ENCODE results near the gene NANOS1. TPM values are rescaled to one million over a fixed set of nuclear protein-coding genes. Genes with fewer than 3 reads are reported as not detected.

The NANOS1 gene
- total RNA-seq, 2 experiments from 2014 or later, result 3.6 to 7.5 TPM

GRCh38 chr10:118998183-118998582, 31.3 kb upstream of the NANOS1 start:
- Histone ChIP-seq H3K36me3 (ENCODE audit: insufficient read depth, low read length) (no peaks in the 10 kb centered on the region), H3K4me1 (ENCODE audit: insufficient read depth, low read length, poor library complexity, severe bottlenecking) (no peaks in the 10 kb centered on the region), H3K27ac (ENCODE audit: low read depth, low read length, poor library complexity, severe bottlenecking) (no peak overlapping the region), H3K4me2 (ENCODE audit: low read length) (no peak overlapping the region), H3K9me3 (ENCODE audit: low read length) (no peaks in the 10 kb centered on the region), H3K79me2 (ENCODE audit: insufficient read depth, low read depth, low read length) (no peaks in the 10 kb centered on the region), H3K9me2 (ENCODE audit: insufficient read depth, low read length) (no peaks in the 10 kb centered on the region), H2AFZ (ENCODE audit: low read length) (no peak overlapping the region), H4K20me1 (ENCODE audit: insufficient read depth, low read length) (no peaks in the 10 kb centered on the region), H3K4me3 (ENCODE audit: low read depth, low read length, poor library complexity, severe bottlenecking) (no peak overlapping the region)
- POLR2A ChIA-PET, result interaction anchor here (0.6 kb wide), 1 partner anchor 270 kb away, joined by 3 read pairs; no protein-coding TSS in a partner anchor
- DNase-seq (ENCODE audit: low spot score), result no peak
- BruUV-seq (replicated peaks), result no TSS peak
- CTCF ChIA-PET (ENCODE audit: unreplicated experiment), result no interaction called here
- intact Hi-C loops (cut with micrococcal nuclease; ENCODE audit: unreplicated experiment), result no loop called here
- TF ChIP-seq CTCF (conservative IDR thresholded peaks at IDR 0.05; ENCODE audit: low read length), result no peak
- TF ChIP-seq EZH2phosphoT487 (IDR thresholded peaks at IDR 0.05; ENCODE audit: borderline replicate concordance, low read depth, low read length), result no peak

- H3K79me2 ChIP-seq (ENCODE audit: insufficient read depth, low read depth, low read length), result no peaks in the 10 kb centered on the region
- DNase-seq (ENCODE audit: low spot score), result no peak
- H3K9me2 ChIP-seq (ENCODE audit: insufficient read depth, low read length), result no peaks in the 10 kb centered on the region
- H3K9me3 ChIP-seq (ENCODE audit: low read length), result no peaks in the 10 kb centered on the region
- intact Hi-C loops (cut with micrococcal nuclease; ENCODE audit: unreplicated experiment), result no loop called here
- no peak overlapping the region for H3K27ac ChIP-seq (ENCODE audit: low read depth, low read length, poor library complexity, severe bottlenecking)
- no peaks in the 10 kb centered on the region for H3K4me1 ChIP-seq (ENCODE audit: insufficient read depth, low read length, poor library complexity, severe bottlenecking)
- H4K20me1 ChIP-seq (ENCODE audit: insufficient read depth, low read length), result no peaks in the 10 kb centered on the region
- POLR2A ChIA-PET, result interaction anchor here (0.6 kb wide), 1 partner anchor 678 kb away, joined by 3 read pairs; no protein-coding TSS in a partner anchor
- CTCF ChIA-PET (ENCODE audit: unreplicated experiment), result no interaction called here
- no peak overlapping the region for H2AFZ ChIP-seq (ENCODE audit: low read length)
- no peaks in the 10 kb centered on the region for H3K36me3 ChIP-seq (ENCODE audit: insufficient read depth, low read length)
- no peak for TF ChIP-seq CTCF (conservative IDR thresholded peaks at IDR 0.05; ENCODE audit: low read length)
- no peak overlapping the region for H3K4me3 ChIP-seq (ENCODE audit: low read depth, low read length, poor library complexity, severe bottlenecking)
- BruUV-seq (replicated peaks), result no TSS peak
- H3K4me2 ChIP-seq (ENCODE audit: low read length), result no peak overlapping the region
Measured at GRCh38 chr10:119001717-119002500, 27.6 kb upstream of the NANOS1 start.

- H3K4me1 ChIP-seq (ENCODE audit: insufficient read depth, low read length, poor library complexity, severe bottlenecking), result no peaks in the 10 kb centered on the region
- H3K4me2 ChIP-seq (ENCODE audit: low read length), result no peak overlapping the region
- H3K4me3 ChIP-seq (ENCODE audit: low read depth, low read length, poor library complexity, severe bottlenecking), result no peak overlapping the region
- no peaks in the 10 kb centered on the region for H3K79me2 ChIP-seq (ENCODE audit: insufficient read depth, low read depth, low read length)
- H4K20me1 ChIP-seq (ENCODE audit: insufficient read depth, low read length), result no peaks in the 10 kb centered on the region
- H3K36me3 ChIP-seq (ENCODE audit: insufficient read depth, low read length), result no peaks in the 10 kb centered on the region
- intact Hi-C loops (cut with micrococcal nuclease; ENCODE audit: unreplicated experiment), result no loop called here
- POLR2A ChIA-PET, result interaction anchor here (0.6 kb wide), 1 partner anchor 13 kb away, joined by 3 read pairs; no protein-coding TSS in a partner anchor
- no TSS peak for BruUV-seq (replicated peaks)
- TF ChIP-seq EZH2phosphoT487 (IDR thresholded peaks at IDR 0.05; ENCODE audit: borderline replicate concordance, low read depth, low read length) (no peak), CTCF (conservative IDR thresholded peaks at IDR 0.05; ENCODE audit: low read length) (no peak)
- no peak overlapping the region for H3K27ac ChIP-seq (ENCODE audit: low read depth, low read length, poor library complexity, severe bottlenecking)
- H3K9me3 ChIP-seq (ENCODE audit: low read length), result no peaks in the 10 kb centered on the region
- no peak for DNase-seq (ENCODE audit: low spot score)
- no peaks in the 10 kb centered on the region for H3K9me2 ChIP-seq (ENCODE audit: insufficient read depth, low read length)
- no peak overlapping the region for H2AFZ ChIP-seq (ENCODE audit: low read length)
- CTCF ChIA-PET (ENCODE audit: unreplicated experiment), result no interaction called here
Measured at GRCh38 chr10:119003572-119004289, 25.8 kb upstream of the NANOS1 start.

Measured in OCI-LY7 (cell line).